GM21423 (cell line): Measurements from ENCODE around the gene CASKIN1.
A peak's percentile ranks its signal among the peaks of the same experiment; 100 is the strongest.

Experiments used
- ATAC-seq: cut with Tn5 transposase; IDR thresholded peaks from one replicate; pipeline ENCODE4 v1.9.1; 2021; ENCODE audit warnings: mild to moderate bottlenecking, moderate library complexity; ENCODE audit not compliant: unreplicated experiment

CASKIN1 gene

DNA sequence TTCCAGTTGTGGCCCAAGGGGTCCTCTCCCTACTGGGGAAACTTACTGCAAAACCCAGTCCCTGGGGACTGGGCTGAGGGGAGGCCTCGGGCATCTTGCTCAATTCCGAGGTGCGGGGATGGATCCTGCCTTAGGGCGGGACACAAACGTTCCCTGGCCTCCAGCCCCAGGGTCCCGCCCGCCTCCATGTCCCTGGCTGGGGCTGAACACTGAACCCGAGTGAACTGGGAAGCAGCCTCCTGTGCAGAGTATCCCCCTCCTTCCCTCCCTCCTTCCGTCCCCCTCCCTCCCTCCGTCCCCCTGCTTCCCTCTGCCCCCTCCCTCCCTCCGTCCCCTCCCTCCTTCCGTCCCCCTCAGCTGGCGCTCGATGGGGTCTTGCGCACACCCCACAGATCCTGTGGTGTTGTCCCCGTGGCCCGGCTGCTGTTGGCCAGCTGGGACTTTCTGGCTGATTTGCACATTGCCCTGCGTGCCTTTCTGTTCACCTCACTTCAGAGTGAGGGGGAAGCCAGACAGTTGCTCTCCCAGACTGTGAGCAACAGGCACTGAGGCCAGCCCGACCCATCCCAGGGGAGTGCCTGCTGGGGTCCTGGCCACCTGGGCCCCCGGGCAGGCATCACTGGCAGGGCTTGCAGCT lies 35.4 kb downstream of the CASKIN1 start:
- ATAC-seq: no peak

- ATAC-seq: no peak
These were observed 37.1 kb downstream of the CASKIN1 start for GRCh38 chr16:2159175-2159838.

DNA sequence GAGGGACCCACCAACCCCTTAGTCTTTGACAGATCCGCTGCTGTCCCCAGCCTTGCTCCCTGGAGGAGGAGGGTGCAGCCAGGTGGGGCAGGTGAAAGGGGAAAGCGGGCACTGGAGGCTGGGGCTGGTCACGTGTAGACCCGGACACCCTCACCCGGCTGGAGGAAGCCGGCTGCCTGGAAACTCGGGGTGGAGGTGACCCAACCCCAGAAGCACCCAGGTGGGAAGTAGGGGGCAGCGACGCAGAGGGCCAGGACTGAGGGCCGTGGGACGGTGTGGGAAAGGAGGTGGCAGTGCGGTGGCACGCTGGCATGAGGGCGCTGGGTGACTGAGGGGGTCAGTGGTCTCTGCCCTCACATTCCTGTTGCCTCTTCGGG lies 38.2 kb downstream of the CASKIN1 start:
- ATAC-seq: no peak

GRCh38 chr16:2157480-2158261 lies 38.7 kb downstream of the CASKIN1 start:
- no peak for ATAC-seq

GRCh38 chr16:2156849-2157224 lies 39.6 kb downstream of the CASKIN1 start:
- ATAC-seq: no peak

GRCh38 chr16:2155977-2156848 lies 40.2 kb downstream of the CASKIN1 start:
- ATAC-seq: no peak

- ATAC-seq: peak; percentile 85
These were observed 41.1 kb downstream of the CASKIN1 start, which contains the start of gene TRAF7 for GRCh38 chr16:2155091-2155950. TSS of gene TRAF7 (plus strand) at chr16:2155782. CDS start at chr16:2163921, 8,139 bp downstream.

DNA sequence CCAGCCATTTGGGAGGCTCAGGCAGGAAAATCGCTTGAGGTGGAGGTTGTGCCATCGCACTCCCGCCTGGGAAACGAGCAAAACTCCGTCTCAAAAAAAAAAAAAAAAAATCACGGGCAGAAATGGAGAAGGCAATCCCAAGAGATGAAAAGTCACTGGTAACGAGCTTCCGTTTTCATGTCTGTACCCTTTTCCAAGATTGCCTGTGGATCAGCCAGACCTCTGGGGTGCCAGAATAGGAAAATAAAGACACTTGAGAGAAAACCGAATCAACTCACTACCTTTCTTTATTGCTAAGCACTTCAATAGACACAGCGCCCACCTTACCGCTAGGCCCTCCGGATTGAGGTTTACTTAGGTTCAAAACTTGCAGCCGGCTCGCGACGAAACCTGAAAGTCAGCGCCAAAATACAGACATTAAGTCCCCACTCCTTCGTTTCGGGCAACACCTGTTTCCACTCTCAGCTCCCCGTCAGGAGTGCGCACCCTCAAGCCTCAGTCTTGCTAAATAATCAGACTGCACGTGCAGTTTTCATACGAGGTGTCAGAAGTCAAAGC lies 41.8 kb downstream of the CASKIN1 start:
- ATAC-seq: no peak

GRCh38 chr16:2152695-2153506 lies 43.5 kb downstream of the CASKIN1 start:
- ATAC-seq: no peak

DNA sequence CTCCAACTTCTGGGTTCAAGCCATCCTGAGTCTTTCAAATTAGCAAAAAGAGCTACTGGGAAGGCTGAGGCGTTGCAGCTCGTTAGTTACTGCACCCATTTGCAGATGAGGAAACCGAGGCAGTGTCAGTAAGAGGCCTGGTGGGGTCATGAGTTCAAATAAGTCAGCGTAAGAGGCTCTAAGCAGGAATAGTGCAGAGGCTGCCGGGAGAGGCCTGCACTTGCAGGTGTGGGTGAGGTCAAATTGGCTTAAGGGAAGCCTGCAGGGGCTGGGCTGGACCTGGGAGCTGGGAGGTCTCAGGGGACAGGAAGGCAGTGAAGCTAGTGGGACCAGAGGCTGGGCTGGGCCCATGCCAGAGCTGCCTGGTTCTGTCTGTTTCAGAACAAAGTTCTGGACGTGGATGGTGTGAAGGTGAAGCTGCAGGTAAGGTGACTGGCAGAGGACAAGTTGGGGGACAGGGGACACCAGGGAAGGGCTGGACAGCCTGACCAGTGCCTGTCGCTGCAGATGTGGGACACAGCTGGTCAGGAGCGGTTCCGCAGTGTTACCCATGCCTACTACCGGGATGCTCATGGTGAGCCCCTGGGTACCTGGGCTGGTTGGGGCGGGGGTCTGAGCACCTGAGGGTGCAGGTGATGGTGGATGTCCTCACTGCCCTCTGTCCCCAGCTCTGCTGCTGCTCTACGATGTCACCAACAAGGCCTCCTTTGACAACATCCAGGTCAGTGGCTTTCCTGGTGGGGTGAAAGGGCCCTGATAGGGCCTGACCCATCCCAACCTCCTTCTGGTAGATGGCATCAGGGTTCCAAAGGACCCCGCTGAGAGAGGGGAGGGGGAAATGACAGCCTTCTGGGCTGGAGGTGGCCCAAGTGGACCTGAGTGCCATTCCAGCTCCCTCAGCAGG lies 45.0 kb downstream of the CASKIN1 start:
- no peak for ATAC-seq

GRCh38 chr16:2150418-2151187 lies 45.8 kb downstream of the CASKIN1 start:
- ATAC-seq: no peak

GRCh38 chr16:2149630-2150417 lies 46.6 kb downstream of the CASKIN1 start:
- ATAC-seq: no peak

- no peak for ATAC-seq
These were observed 47.4 kb downstream of the CASKIN1 start for GRCh38 chr16:2148714-2149629.

DNA sequence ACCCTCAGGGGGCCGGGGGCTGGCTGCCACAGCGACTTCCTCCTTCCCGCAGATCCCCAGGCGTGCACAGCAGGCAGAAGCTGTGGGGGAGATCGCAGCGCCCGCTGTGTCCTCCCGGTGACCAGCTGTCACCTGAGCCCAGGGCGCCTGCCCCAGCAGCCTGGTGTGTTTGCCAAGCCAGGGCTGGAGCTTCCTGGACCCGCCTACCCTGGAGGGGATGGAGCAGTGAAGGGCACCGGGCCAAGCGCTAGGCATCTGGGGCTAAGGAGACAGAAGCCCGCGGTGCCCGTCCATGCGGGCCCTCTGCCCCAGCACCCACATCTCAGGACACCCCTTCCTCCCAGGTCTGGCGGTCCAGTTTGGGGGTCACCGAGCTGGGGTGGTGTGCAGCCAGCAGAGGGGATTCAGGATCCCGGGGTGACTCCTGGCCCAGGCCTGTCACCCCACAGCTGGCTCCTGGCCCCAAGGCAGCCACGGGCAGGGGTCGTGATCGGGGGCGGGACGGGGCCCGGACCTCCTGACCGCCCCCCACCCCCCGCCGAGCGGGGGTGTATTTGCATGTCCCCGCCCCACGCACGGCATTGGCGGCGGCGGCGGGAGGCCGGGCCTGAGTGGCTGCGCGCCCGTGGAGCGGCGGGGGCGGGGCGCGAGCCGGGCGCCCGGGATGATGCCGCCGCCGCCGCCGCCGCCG lies 48.3 kb downstream of the CASKIN1 start, which contains the start of gene RAB26:
RAB26 (plus strand) TSS at position 645 of the 691 bp plus-strand sequence. CDS start 159 bp downstream, outside the sequence.
- ATAC-seq: no peak

DNA sequence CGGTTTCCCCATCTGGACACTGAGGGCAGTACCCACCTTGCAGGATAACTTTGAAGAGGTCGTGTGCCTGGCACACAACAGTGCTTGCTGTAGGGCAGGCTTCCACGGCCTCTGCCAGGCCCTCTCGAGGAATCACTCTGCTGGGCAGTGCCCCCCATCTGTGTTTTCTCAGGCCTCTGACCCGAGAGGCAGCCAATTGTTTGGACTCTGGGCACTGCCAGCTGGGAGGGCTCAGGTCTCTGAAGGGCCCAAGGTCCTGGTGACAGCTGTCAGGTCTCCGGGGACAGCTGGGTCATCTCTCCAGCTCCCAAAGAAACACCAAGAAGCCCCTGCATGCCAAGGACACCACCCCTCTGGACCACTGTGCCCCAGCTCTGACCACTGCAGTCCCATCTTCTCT lies 49.0 kb downstream of the CASKIN1 start:
- no peak for ATAC-seq
